T-helper 9 cell (primary cell): Measurements from ENCODE around the gene RBM8A.

Experiments
- DNase-seq: peaks from one replicate; pipeline ENCODE4 v3.0.0-alpha.2; 2020

RBM8A gene

DNA sequence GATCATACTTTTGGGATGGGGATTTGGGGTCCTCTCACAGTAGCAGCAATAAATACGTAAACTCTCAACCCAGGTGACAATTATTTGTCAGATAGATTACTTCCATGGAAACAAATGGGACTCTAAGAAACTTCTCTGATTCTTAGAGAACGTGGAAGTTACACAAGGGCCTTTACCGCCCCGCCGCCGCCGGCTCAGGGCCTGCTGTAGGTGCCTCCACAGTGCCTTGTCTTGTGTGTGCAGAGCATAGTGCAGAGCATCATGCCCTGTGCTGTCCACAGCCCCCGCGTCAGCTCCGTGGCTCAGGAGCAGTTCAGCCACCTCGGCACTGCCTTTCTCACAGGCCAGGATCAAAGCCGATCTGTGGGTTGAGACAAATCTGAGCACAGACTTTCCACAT is 52.6 kb downstream of the RBM8A start:
- DNase-seq: no peak

DNA sequence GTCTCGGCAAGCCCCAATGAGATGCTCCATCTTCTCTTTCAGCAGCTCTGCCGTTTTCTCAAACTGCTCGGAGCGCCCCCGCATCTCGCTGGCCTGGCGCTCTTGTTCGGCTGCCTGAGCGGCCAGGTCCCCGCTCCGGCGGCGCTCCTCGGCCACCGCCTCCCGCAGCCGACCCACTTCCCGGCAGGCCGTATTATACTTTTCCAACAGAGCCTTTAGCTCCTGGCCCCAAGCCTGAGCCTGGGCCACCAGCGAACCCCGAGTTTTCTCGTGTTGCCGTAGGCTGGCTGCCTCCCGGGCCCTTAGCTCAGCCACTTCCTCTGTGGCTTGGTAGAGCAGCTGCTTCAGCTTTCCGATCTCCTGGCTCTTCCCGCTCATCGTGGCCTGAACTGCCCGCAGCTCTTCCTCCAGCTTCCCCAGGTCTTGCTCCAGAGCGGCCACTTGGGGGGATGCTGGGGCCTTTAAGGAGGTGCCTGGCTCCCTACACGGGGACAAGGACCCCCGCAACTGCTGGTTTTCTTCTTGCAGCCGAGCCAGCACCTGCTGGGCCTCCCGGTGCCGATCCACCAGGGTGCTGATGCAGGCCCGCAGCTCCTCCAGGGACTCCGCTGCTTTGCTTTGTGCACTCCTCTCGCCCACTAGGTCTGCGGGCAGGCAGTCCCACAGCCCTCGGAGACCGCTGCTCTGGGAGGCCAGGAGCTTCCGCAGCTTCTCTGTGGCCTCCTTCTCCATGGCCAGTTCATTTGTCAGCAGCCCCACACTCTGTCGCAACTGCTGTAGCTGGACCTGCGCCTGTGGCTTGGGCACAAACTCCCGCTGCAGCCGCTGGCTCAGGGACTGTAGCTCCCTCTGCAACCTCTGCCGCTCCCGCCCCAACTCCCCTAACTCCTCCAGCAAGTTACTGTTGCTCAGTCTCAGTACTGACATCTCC is 55.0 kb downstream of the RBM8A start:
- peak; percentile 12 for DNase-seq
